Vagina (tissue), 2 donors: ENCODE results near the gene STARD7. TPM values are rescaled to one million over a fixed set of nuclear protein-coding genes. Genes with fewer than 3 reads are reported as not detected.
"Not testable (repeated sequence)": the region's sequence is repeated elsewhere in the genome, so short reads cannot be mapped to it uniquely, and the experiment has no call there.

ENCODE experiments used
- DNase-seq, 2 donors: peaks; one replicate each; pipeline ENCODE4 v3.0.0-alpha.2; 2017; ENCODE audit errors: extremely low spot score in 2 of 2
- H3K27ac ChIP-seq: fragments of 200-600 bp; sonication (generic); one replicate; pipeline ENCODE4 v1.5.1; 2019
- H3K27me3 ChIP-seq: fragments of 200-600 bp; sonication (generic); one replicate; pipeline ENCODE4 v1.5.1; 2019
- H3K36me3 ChIP-seq, 2 donors: fragments of 200-600 bp; sonication (generic); one replicate each; pipeline ENCODE4 v1.5.1; 2017 to 2019
- H3K4me1 ChIP-seq: fragments of 200-600 bp; sonication (generic); one replicate; pipeline ENCODE4 v1.5.1; 2019
- H3K4me3 ChIP-seq, 2 donors: fragments of 200-600 bp; sonication (generic); 1 replicate in 1 of 2; 2 replicates in 1 of 2; pipeline ENCODE4 v1.5.1; 2016 to 2019
- H3K9me3 ChIP-seq: fragments of 200-600 bp; sonication (generic); one replicate; pipeline ENCODE4 v1.5.1; 2019
- POLR2A ChIP-seq, 2 donors: fragments of 450-650 bp; IDR thresholded peaks; one replicate each; pipeline ENCODE4 v1.6.1; 2017; ENCODE audit warnings: antibody characterized with exemption in 2 of 2, mild to moderate bottlenecking in 2 of 2, moderate library complexity in 2 of 2
- POLR2AphosphoS5 ChIP-seq, 2 donors: sonication (generic); formaldehyde crosslinking; IDR thresholded peaks; one replicate each; pipeline ENCODE4 v1.9.0; 2017; ENCODE audit warnings: antibody characterized with exemption in 2 of 2, mild to moderate bottlenecking in 2 of 2, low read depth in 1 of 2; ENCODE audit not compliant: insufficient read depth in 1 of 2
- intact Hi-C: fragments of 100-400 bp; cut with DNase I; formaldehyde crosslinking; loops from one replicate; pipeline ENCODE4 v1.15.1; 2023
- total RNA-seq: library from RNA; depleted of rRNA; stranded (reverse); fragments of >200 nt; gene quantifications from one replicate; pipeline ENCODE4 v1.2.3, GENCODE V29; 2016
- TF ChIP-seq, protein P1 (sequence below), 3 experiments: fragments of 450-650 bp in 2 of 3; fragments of 200-600 bp in 1 of 3; sonication (generic) in 1 of 3; IDR thresholded peaks; one replicate each; pipeline ENCODE4 v1.5.1; 2017 to 2019; ENCODE audit warnings: antibody characterized with exemption in 3 of 3, mild to moderate bottlenecking in 2 of 3, moderate library complexity in 2 of 3

STARD7 gene
- total RNA-seq, 1 donor from 2014 or later, result 69.5 TPM

DNA sequence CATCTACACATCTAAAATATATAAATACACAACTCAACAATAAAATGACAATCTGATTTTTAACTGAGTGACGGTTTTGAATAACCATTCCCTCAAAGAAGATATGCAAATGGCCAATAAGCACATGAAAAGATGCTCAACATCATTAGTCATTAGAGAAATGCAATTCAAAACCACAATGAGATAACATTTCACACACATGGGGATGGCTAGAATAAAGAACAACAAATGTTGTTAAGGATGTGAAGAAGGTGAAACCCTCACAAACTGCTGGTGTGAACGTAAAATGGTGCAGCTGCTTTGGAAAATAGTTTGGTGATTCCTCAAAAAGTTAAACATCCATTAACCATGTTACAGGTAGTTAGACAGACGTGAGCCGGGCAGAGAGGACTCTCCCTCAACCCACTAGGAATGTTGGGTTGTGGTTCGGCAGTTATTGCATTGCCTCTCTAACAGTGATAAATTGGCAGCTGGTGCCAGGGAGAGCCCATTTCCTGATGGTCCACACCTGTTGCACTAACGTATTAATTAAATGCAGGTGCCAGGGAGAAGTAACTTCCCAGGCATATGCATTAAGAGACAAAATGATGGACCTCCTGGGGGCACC is 41.1 kb downstream of the STARD7 start:
- TF ChIP-seq POLR2AphosphoS5 (IDR thresholded peaks at IDR 0.05; ENCODE audit: insufficient read depth in 1 of 2, low read depth in 1 of 2), result no peak
- TF ChIP-seq, protein P1, sequence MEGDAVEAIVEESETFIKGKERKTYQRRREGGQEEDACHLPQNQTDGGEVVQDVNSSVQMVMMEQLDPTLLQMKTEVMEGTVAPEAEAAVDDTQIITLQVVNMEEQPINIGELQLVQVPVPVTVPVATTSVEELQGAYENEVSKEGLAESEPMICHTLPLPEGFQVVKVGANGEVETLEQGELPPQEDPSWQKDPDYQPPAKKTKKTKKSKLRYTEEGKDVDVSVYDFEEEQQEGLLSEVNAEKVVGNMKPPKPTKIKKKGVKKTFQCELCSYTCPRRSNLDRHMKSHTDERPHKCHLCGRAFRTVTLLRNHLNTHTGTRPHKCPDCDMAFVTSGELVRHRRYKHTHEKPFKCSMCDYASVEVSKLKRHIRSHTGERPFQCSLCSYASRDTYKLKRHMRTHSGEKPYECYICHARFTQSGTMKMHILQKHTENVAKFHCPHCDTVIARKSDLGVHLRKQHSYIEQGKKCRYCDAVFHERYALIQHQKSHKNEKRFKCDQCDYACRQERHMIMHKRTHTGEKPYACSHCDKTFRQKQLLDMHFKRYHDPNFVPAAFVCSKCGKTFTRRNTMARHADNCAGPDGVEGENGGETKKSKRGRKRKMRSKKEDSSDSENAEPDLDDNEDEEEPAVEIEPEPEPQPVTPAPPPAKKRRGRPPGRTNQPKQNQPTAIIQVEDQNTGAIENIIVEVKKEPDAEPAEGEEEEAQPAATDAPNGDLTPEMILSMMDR (IDR thresholded peaks at IDR 0.05), result no peak
- TF ChIP-seq POLR2A (IDR thresholded peaks at IDR 0.05), result no peak
- intact Hi-C loops, result no loop called here
- H3K27ac ChIP-seq, result no peak overlapping the region
- H3K27me3 ChIP-seq, result no peaks in the 10 kb centered on the region
- no peak for DNase-seq
- no peaks in the 10 kb centered on the region for H3K9me3 ChIP-seq
- H3K36me3 ChIP-seq, result no peaks in the 10 kb centered on the region
- no peaks in the 10 kb centered on the region for H3K4me1 ChIP-seq
- H3K4me3 ChIP-seq, result no peak overlapping the region

DNA sequence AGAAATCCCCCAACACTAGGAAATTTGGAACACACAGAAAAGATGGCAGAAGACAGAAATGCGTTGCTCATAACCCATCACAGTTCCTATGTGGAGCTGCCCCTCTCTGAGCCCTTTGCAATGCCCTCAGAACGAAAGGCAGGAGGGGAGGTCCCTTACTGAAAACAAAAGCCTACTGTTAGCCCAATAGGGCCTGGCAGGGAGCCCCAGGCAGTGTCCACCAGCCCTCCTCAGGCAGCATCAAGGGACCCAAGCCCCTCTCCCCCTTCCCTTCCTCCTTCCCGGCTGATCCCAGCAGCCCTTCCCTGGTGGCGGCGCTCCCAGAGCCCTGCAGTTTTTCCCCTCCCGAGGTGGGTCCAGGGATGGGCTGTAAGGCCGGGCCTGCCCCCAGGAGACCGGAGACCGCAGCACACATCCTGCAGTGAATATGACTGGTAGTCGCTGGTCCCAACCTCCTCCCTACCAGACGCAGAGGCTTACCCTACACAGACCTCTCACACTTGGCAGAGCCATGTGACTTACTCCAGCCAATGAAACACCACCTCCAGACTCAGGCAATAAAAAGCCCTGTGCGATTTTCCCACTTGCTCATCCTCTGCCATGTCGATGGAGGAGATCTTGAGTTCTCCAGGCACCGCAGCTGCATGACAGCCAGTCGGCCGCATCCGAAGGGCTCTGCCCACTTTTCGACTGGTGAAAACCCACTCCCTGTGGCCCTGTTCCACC is 44.0 kb downstream of the STARD7 start:
- Histone ChIP-seq H3K36me3 (no peaks in the 10 kb centered on the region), H3K4me1 (no peaks in the 10 kb centered on the region)
- no peak for DNase-seq

DNA sequence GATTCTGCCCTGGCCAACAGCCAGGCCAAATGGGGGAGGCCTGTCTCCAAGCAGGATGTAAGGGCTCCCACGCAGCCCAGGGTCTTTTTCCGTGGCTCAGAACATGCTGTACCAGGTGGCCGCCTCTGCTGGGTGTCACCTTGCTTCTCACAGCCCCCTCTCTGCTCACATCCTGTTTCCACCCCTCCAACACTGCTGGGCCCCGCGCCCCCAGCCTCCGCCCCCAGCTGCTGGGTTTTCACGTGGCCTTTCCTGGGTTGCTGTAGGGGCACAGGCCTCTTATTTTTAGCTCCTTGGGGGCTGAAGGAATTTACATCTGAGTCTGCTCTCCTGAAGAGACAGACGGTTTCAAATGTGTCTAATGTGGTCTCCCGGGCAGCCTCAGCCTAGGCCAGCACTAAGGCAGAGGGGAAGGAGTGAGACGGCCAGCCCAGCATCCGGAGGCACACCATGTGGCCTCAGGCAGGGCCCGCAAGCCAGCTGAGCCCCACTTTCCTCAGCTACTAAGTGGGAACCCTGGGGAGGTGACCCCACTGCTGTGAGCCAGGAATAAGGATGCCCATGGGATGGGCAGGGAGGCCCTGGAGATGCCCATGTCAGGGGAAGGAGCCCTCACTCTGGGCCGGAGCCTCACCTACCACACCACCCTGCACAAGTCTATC is 44.7 kb downstream of the STARD7 start:
- peak in 1 of 2 donors; percentile 72 for DNase-seq
- Histone ChIP-seq H3K9me3 (no peaks in the 10 kb centered on the region), H3K4me1 (no peaks in the 10 kb centered on the region), H3K27me3 (no peaks in the 10 kb centered on the region), H3K36me3 (no peaks in the 10 kb centered on the region), H3K4me3 (no peak overlapping the region), H3K27ac (no peak overlapping the region)
- TF ChIP-seq, protein P1 (IDR thresholded peaks at IDR 0.05), result no peak
- TF ChIP-seq POLR2AphosphoS5 (IDR thresholded peaks at IDR 0.05; ENCODE audit: insufficient read depth in 1 of 2, low read depth in 1 of 2) (peak in 1 of 2 donors; percentile 53), POLR2A (IDR thresholded peaks at IDR 0.05) (no peak)
- intact Hi-C loops, result no loop called here

More for the DNA sequence above, 44.0 kb downstream of the STARD7 start:
- no peak overlapping the region for H3K27ac ChIP-seq
- no peaks in the 10 kb centered on the region for H3K9me3 ChIP-seq
- no peaks in the 10 kb centered on the region for H3K27me3 ChIP-seq
- no peak overlapping the region for H3K4me3 ChIP-seq
- TF ChIP-seq, protein P1 (IDR thresholded peaks at IDR 0.05), result no peak
- no peak for TF ChIP-seq POLR2A (IDR thresholded peaks at IDR 0.05)
- no peak for TF ChIP-seq POLR2AphosphoS5 (IDR thresholded peaks at IDR 0.05; ENCODE audit: insufficient read depth in 1 of 2, low read depth in 1 of 2)
- intact Hi-C loops, result no loop called here

DNA sequence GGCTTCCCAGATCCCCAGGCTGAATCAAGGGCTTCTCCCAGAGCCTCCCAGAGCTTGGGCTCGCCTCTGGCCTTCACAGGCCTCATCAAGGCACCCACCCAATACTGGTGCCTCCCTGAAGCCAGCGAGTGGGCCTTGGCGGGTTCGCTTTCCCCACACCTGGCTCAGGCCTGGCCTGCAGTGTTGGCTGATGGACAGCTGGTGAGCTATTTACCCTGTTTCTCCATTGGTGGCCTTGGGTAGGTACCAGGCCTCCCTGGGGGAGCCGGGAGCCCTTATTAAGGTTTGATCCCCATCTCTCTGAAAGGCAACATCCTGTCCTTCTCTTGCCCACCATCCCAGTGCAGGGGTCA is 45.2 kb downstream of the STARD7 start:
- TF ChIP-seq POLR2AphosphoS5 (IDR thresholded peaks at IDR 0.05; ENCODE audit: insufficient read depth in 1 of 2, low read depth in 1 of 2), result no peak
- no peak overlapping the region for H3K4me3 ChIP-seq
- no peaks in the 10 kb centered on the region for H3K36me3 ChIP-seq
- H3K4me1 ChIP-seq, result no peaks in the 10 kb centered on the region
- no peak overlapping the region for H3K27ac ChIP-seq
- intact Hi-C loops, result no loop called here
- no peaks in the 10 kb centered on the region for H3K9me3 ChIP-seq
- DNase-seq, result peak in 1 of 2 donors; percentile 79
- H3K27me3 ChIP-seq, result no peaks in the 10 kb centered on the region

DNA sequence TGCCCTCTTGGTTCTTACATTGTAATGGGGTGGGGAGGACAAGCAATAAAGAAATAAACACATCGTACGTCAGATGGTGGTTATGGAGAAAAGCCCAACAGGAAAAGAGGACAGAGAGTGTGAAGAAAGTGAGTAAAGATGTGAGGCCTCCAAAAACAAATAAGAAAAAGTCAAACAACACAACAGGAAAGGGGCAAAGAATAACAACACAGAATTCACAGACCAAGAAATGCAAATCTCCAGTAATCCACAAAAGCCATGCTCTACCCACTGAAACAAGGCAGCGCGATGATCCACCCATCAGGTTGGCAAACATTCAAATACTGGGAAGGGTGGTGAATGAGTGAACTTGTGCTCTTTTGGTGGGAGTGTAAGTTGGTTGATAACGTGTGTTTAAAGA is 46.7 kb downstream of the STARD7 start:
- intact Hi-C loops, result no loop called here
- no peak overlapping the region for H3K4me3 ChIP-seq
- no peaks in the 10 kb centered on the region for H3K4me1 ChIP-seq
- H3K27ac ChIP-seq, result no peak overlapping the region
- H3K27me3 ChIP-seq, result no peaks in the 10 kb centered on the region
- H3K9me3 ChIP-seq, result no peaks in the 10 kb centered on the region
- H3K36me3 ChIP-seq, result no peaks in the 10 kb centered on the region
- TF ChIP-seq POLR2AphosphoS5 (IDR thresholded peaks at IDR 0.05; ENCODE audit: insufficient read depth in 1 of 2, low read depth in 1 of 2) (no peak), POLR2A (IDR thresholded peaks at IDR 0.05) (no peak)
- TF ChIP-seq, protein P1 (IDR thresholded peaks at IDR 0.05), result no peak
- no peak for DNase-seq

DNA sequence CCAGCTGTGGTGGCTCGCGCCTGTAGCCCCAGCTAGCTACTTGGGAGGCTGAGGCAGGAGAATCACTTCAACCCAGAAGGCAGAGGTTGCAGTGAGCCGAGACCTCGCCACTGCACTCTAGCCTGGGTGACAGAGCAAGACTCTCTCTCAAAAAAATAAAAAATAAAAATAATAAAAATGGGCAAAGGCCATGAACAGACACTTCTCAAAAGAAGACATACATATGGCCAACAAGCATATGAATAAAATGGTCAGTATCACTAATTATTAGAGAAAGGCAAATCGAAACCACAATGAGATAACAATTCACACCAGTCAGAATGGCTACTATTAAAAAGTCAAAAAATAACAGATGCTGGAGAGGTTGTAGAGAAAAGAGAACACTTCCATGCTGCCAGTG is 48.3 kb downstream of the STARD7 start:
- DNase-seq, H3K4me1 ChIP-seq, intact Hi-C loops, H3K4me3 ChIP-seq, H3K27me3 ChIP-seq, H3K36me3 ChIP-seq, H3K27ac ChIP-seq, H3K9me3 ChIP-seq: not testable (repeated sequence)
